Heart left ventricle (tissue), 16 donors: ENCODE data around the gene KRT73. TPM values are rescaled to one million over a fixed set of nuclear protein-coding genes. Genes with fewer than 3 reads are reported as not detected.
A peak's percentile ranks its signal among the peaks of the same experiment; 100 is the strongest.

Experiments
- ATAC-seq, 4 donors: fragments of 200-7000 bp; cut with Tn5 transposase; one replicate each; pipeline ENCODE4 v1.9.1; 2020 to 2022; ENCODE audit warnings: moderate library complexity in 4 of 4, mild to moderate bottlenecking in 3 of 4, moderate number of reproducible peaks in 1 of 4
- DNase-seq, 5 donors: peaks; one replicate each; pipeline ENCODE4 v3.0.0-alpha.2; 2020
- H3K27ac ChIP-seq, 12 donors: fragments of 200-600 bp; sonication (generic) in 4 of 12; one replicate each; pipeline versions ENCODE4 v1.5.0 to v1.8.0; 2016 to 2022; ENCODE audit warnings: mild to moderate bottlenecking in 2 of 12
- H3K27me3 ChIP-seq, 9 donors: fragments of 200-600 bp; sonication (generic) in 2 of 9; one replicate each; pipeline versions ENCODE4 v1.5.1 to v1.8.0; 2016 to 2022; ENCODE audit warnings: mild to moderate bottlenecking in 3 of 9
- H3K36me3 ChIP-seq, 9 donors: fragments of 200-600 bp; sonication (generic) in 2 of 9; one replicate each; pipeline versions ENCODE4 v1.5.0 to v1.8.0; 2018 to 2022; ENCODE audit warnings: mild to moderate bottlenecking in 2 of 9
- H3K4me1 ChIP-seq, 12 donors: fragments of 200-600 bp; sonication (generic) in 4 of 12; one replicate each; pipeline versions ENCODE4 v1.5.0 to v1.8.0; 2016 to 2022; ENCODE audit warnings: mild to moderate bottlenecking in 3 of 12
- H3K4me3 ChIP-seq, 12 donors: fragments of 200-600 bp; sonication (generic) in 4 of 12; one replicate each; pipeline versions ENCODE4 v1.5.0 to v1.8.0; 2017 to 2022; ENCODE audit warnings: mild to moderate bottlenecking in 9 of 12, moderate library complexity in 4 of 12
- H3K9me3 ChIP-seq, 12 donors: fragments of 200-600 bp; sonication (generic) in 4 of 12; one replicate each; pipeline versions ENCODE4 v1.5.0 to v1.8.0; 2016 to 2022; ENCODE audit warnings: mild to moderate bottlenecking in 1 of 12
- POLR2A ChIP-seq, 2 donors: fragments of 450-650 bp; IDR thresholded peaks; one replicate each; pipeline ENCODE4 v1.6.1; 2017; ENCODE audit warnings: antibody characterized with exemption in 2 of 2, mild to moderate bottlenecking in 2 of 2, moderate library complexity in 2 of 2
- WGBS, 4 donors: extraction: QIAGEN DNeasy Blood & Tissue Kit in 2 of 4; methylation state at CpG; one replicate each; pipeline versions ENCODE4 v1.1.5 to v1.1.7; 2013 to 2018; 5-methylcytosine and 5-hydroxymethylcytosine counted together
- intact Hi-C, 10 donors: fragments of 100-400 bp; cut with DNase I; formaldehyde crosslinking; loops; one replicate each; pipeline versions ENCODE4 v1.11.1 to v1.14.2; 2022
- long read RNA-seq, 3 donors: library from polyadenylated mRNA; unstranded; transcript quantifications; one replicate each; pipeline ENCODE4 v2.0.0, GENCODE V29; 2020 to 2021
- polyA plus RNA-seq, 2 donors: library from polyadenylated mRNA; stranded (reverse); fragments of 200-250 nt; gene quantifications; one replicate each; pipeline ENCODE4 v1.2.3, GENCODE V29; 2013
- total RNA-seq, 9 donors: library from RNA; depleted of rRNA in 2 of 9; stranded (reverse); fragments of >200 nt in 2 of 9; fragmentation: NEBNext Ultra II Directional in 3 of 9; extraction: Animal tissue kit (Norgen Biotek cat#: 25700) in 3 of 9; gene quantifications; one replicate each; pipeline versions ENCODE4 v1.1.0 to v1.2.4, GENCODE V29; 2016 to 2023
- TF ChIP-seq, protein P1 (sequence below), 12 donors: fragments of 200-600 bp; sonication (generic) in 4 of 12; IDR thresholded peaks; one replicate each; pipeline versions ENCODE4 v1.5.0 to v1.8.0; 2018 to 2022; ENCODE audit warnings: antibody characterized with exemption in 12 of 12, mild to moderate bottlenecking in 5 of 12
- donor health status: ischemic (EF 13 %, LVEDD 7.1; RV severe dilation, severe dysfunction).
- donor health status: healthy with polysubstance abuse.
- donor health status: DM: no; HTN: yes; CAD: no.
- donor health status: DM: no; HTN: no; CAD: no.
- donor health status: ischemic (EF 25% LVEDD 6.9; RV normal size, moderate dysfunction).
- donor health status: ischemic (EF 25% LVEDD 5.7; RV mildly dilated, moderate dysfunction).
- donor health status: healthy.
- donor health status: DM: yes; HTN: yes; CAD: no.
- donor health status: ischemic (EF 35%, LVEDD 5.7; RV mildly dilated, moderate dysfunction).
- donor health status: nonischemic (EF 11% LVEDD 7.7; RV severe dilation, severe dysfunction).
- donor health status: DM: yes; HTN: yes; CAD: no.
- donor health status: PGD.
- donor health status: ischemic (EF 29% LVEDD 5.4; RV normal size, mild dysfunction).
- donor health status: nonischemic (EF 23%, LVEDD 6.1; RV moderate dilation, normal function).

KRT73 gene
- total RNA-seq (not detected), polyA plus RNA-seq (not detected)
- long read RNA-seq, donor 1: 0 reads
- long read RNA-seq, donor 2: 0 reads
- long read RNA-seq, donor 3: 0 reads

DNA sequence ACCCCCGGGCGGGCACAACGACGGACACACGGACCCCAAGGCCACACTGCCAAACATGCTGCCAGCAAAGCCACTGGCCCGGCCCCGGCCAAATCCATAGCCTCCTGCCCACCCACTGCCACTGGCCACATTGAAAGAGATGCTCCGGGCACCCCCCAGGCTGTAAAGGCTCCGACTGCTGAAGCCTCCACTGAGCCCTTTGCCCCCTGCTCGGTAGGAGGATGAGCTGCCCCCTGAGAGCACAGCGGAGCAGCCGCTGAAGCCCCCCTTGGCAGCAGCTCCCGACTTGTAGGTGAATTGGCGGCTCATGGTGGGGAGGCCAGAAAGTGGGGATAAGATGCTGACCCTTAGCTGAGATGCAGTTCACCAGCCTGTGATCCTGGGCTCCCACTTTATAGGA is at the start of gene KRT73:
Gene KRT73, minus strand, starts transcription at position 344 of the 400 bp plus-strand sequence. Its CDS starts 35 bp downstream, at position 309.
- Histone ChIP-seq H3K9me3 (peaks cover 0 to 3% (median 0%) of the 10 kb centered on the region in 12 donors), H3K27ac (no peak within 1 kb of the TSS), H3K4me3 (no peak within 1 kb of the TSS), H3K4me1 (no peaks in the 10 kb centered on the region), H3K36me3 (no peaks in the 10 kb centered on the region), H3K27me3 (peaks cover 0 to 20% (median 0%) of the 10 kb centered on the region in 9 donors)
- intact Hi-C loops: no loop called here
- WGBS, 4 donors: 87 to 94% (median 89%) methylated on average over 11 to 14 of the region's 14 CpGs
- DNase-seq (no peak), ATAC-seq (no peak)
- TF ChIP-seq POLR2A (IDR thresholded peaks at IDR 0.05): no peak
- TF ChIP-seq, protein P1, sequence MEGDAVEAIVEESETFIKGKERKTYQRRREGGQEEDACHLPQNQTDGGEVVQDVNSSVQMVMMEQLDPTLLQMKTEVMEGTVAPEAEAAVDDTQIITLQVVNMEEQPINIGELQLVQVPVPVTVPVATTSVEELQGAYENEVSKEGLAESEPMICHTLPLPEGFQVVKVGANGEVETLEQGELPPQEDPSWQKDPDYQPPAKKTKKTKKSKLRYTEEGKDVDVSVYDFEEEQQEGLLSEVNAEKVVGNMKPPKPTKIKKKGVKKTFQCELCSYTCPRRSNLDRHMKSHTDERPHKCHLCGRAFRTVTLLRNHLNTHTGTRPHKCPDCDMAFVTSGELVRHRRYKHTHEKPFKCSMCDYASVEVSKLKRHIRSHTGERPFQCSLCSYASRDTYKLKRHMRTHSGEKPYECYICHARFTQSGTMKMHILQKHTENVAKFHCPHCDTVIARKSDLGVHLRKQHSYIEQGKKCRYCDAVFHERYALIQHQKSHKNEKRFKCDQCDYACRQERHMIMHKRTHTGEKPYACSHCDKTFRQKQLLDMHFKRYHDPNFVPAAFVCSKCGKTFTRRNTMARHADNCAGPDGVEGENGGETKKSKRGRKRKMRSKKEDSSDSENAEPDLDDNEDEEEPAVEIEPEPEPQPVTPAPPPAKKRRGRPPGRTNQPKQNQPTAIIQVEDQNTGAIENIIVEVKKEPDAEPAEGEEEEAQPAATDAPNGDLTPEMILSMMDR (IDR thresholded peaks at IDR 0.05): no peak

DNA sequence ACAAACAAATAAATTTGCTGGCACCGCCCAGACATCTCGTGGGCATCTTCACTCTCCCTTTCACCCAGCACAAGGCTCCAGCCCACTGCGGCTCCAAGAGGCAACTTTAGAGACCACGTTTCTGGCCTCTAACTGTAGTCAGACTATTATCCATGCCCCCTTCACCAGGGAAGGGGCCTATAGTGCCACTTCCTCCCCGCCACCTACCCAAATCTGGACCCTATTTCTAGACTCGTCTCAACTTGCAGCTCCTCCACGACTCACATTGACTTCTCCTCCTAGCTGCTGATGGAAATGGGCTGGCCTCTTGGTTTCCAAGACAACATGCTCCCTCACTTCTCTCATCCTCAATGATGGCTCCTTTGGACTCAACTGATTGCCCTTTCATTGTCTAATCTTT is 49.6 kb upstream of the KRT73 start:
- 73 to 83% (median 81%) methylated on average over 7 of the region's 7 CpGs for WGBS, 4 donors
- H3K4me1 ChIP-seq: no peaks in the 10 kb centered on the region
- H3K4me3 ChIP-seq: no peak overlapping the region
- H3K27me3 ChIP-seq: peaks cover 0 to 30% (median 4%) of the 10 kb centered on the region in 9 donors
- intact Hi-C loops: loop anchor here in 2 of 10 donors (5.0 to 10.0 kb wide), 2 partner anchors 197 to 199 kb away; no protein-coding TSS in a partner anchor
- H3K36me3 ChIP-seq: no peaks in the 10 kb centered on the region
- ATAC-seq (no peak), DNase-seq (no peak)
- H3K27ac ChIP-seq: no peak overlapping the region
- TF ChIP-seq, protein P1 (IDR thresholded peaks at IDR 0.05): no peak
- no peak for TF ChIP-seq POLR2A (IDR thresholded peaks at IDR 0.05)
- no peaks in the 10 kb centered on the region for H3K9me3 ChIP-seq

DNA sequence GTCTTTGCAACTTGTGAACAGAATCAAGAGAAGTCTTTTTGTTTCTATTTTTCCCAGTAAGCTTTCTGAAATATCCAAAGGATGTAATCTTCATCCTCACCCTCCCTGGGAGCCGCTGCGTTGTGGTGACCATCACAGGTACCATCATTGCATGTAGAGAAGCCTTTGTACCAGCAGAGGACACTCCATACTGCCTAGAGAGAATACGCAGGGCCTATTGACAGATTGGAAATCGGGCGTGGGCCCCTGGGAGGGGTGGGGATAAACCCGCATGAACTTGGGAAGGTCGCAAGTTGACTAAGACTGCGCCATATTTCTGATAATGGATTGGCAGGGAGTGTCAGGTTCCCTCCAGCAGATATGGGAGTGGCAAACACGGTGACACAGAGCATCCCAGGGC is 49.1 kb upstream of the KRT73 start:
- Histone ChIP-seq H3K9me3 (no peaks in the 10 kb centered on the region), H3K36me3 (no peaks in the 10 kb centered on the region), H3K4me3 (no peak overlapping the region), H3K27ac (no peak overlapping the region), H3K4me1 (no peaks in the 10 kb centered on the region), H3K27me3 (peaks cover 0 to 32% (median 4%) of the 10 kb centered on the region in 9 donors)
- 60 to 73% (median 63%) methylated on average over 9 of the region's 9 CpGs for WGBS, 4 donors
- DNase-seq: no peak
- TF ChIP-seq, protein P1 (IDR thresholded peaks at IDR 0.05): peak in 9 of 12 donors; percentile 9 to 33 (median 18)
- no peak for TF ChIP-seq POLR2A (IDR thresholded peaks at IDR 0.05)
- intact Hi-C loops: loop anchor here in 2 of 10 donors (5.0 to 10.0 kb wide), 2 partner anchors 197 to 200 kb away; no protein-coding TSS in a partner anchor
- ATAC-seq: no peak

- Histone ChIP-seq H3K36me3 (no peaks in the 10 kb centered on the region), H3K9me3 (no peaks in the 10 kb centered on the region), H3K27me3 (peaks cover 0 to 32% (median 4%) of the 10 kb centered on the region in 9 donors), H3K27ac (no peak overlapping the region), H3K4me1 (peaks cover 0 to 6% (median 0%) of the 10 kb centered on the region in 12 donors), H3K4me3 (no peak overlapping the region)
- TF ChIP-seq, protein P1 (IDR thresholded peaks at IDR 0.05): no peak
- no peak for TF ChIP-seq POLR2A (IDR thresholded peaks at IDR 0.05)
- DNase-seq (no peak), ATAC-seq (no peak)
- WGBS, 4 donors: 71 to 78% (median 78%) methylated on average over 3 of the region's 3 CpGs
- intact Hi-C loops: loop anchor here in 2 of 10 donors (5.0 to 10.0 kb wide), 2 partner anchors 198 to 201 kb away; no protein-coding TSS in a partner anchor
Measured at GRCh38 chr12:52666471-52666870, 48.1 kb upstream of the KRT73 start.
